IPS-NIHi11 (cell line): ENCODE measurements around the gene SOWAHA.
"Not testable (repeated sequence)": the region's sequence is repeated elsewhere in the genome, so short reads cannot be mapped to it uniquely, and the experiment has no call there.

Experiments
- DNase-seq: peaks from one replicate; pipeline ENCODE4 v3.0.0; 2012; ENCODE audit warnings: mixed read lengths, low spot score

SOWAHA gene

DNA sequence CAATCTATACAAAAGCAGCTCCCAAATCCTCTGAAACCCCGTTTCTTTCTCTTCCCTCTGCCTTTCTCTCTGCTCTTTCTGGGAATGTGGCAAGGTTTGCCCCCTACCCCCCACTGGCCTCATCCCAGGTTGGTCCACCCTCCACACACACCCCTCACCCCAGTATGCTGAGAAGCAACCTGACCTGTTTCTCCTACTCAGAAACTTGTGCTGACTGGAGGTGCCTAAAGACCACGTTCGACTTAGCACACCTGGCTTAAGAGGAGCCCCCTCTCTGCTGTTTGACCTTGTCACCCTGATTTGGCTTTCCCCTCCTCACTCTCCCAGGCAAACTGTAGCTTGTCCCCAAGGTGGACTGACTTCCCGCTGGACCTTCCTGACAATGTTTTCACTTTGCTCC, 35.0 kb upstream of the SOWAHA start:
- no peak for DNase-seq

DNA sequence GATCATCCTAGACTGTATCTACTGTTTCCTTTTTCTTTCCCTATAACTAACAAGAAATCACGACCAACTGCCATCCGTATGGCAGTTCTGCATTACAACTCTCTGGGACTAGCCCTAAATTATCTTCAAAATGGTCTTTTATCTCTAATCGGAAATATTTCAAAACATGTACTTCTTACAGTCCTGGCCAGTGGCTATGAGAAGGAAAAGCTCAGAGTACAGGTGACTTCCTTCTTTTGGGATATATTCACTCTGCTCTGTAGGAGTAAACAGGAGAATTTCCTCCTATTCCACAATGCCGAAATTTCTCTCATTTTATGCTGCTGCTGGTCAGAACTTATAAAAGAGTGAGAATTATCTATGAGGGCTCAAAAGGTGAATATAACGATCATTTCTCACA, 34.2 kb upstream of the SOWAHA start:
- no peak for DNase-seq

DNA sequence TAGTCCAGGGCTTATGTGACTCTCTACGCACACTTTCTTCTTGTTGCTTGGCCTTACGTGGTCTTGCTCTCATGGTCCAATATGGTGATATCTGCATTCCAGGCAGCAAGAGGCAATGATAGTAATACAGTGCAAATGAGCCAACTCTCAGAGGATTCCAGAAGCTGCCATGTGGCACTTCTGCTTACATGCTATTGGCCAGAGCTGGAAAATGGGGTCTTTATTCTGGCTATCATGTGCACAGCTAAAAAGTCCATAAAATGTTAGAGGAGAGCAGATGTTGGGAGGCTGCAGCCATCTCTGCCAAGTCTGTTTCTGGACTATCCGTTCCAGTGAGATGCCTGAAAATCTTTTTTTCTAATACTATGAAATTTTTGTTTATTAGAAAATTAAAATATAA, 33.1 kb upstream of the SOWAHA start:
- DNase-seq, result no peak

DNA sequence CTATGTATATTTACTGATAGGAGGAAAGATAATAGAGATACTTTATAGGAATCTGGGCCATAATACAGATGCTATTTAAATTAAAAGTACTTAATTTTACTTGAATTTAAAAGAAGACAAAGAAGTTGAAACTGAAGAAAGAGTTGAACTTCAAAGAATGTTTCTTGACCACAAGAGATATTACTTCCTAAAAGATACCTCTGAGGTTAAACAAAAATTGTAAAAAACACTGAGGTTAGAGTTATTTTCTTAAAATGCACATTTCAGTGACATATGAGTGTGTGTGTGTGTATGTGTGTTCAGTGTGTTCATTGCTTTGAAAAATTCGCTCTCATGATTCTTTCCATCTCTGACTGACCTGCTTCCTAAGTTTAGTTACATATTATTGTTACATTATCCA, 32.5 kb upstream of the SOWAHA start:
- DNase-seq, result no peak

DNA sequence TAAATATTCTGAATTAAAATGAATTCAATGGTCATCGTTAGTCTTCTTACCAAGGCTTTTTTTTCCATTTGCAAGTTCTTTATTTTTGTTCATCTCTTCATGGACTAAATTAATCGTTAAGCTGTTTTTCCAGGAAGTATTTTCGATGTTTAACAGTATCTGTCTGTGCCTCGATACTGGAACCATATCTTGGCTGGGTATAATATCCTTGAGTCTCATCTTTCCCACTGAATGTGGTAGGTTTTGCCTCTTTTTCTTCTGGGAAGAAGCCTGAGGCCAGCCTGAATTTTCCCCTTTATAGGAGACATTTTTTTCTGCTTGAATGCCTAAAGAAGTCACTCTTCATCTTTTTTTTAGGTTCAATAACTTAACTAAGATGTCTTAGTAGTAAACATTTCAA, 32.1 kb upstream of the SOWAHA start:
- DNase-seq, result no peak

DNA sequence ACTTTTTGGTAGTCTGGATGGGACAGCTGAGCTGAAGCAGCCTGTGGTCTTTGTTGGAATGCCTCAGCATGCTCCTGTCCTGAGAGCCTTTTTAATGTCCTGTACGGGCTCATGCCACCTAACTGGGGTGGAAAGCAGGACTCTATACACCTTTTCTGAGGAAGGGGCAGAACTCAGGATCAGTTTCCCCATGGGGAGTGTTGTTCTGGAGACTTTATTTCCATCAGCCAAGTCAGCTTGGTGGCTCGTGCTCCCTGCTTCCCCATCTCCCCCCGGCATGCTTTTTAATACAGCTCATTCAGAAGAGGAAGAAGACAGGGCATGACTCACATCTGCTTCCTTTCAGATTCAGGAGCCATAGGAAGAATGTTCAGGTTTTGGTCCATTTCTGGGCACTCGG, 31.0 kb upstream of the SOWAHA start:
- DNase-seq, result no peak

DNA sequence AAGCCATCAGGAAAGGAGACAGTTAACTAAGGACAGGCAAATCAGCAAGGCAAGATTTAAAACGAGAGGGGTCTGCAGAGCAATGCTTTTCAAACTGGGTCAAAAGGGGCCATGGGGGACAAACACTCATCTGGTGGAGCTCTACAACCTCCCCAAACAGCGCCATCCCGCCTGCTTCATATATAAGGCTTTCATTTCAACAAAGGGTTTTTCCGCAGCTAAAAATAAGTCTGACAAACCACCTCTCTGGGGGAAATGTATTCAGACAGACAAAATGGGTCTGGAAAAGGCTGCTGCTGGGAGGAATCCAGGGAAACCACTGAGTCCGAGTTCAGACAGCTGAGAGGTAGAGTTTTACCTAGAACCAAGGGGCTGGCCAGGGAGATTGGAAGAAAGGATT, 27.7 kb upstream of the SOWAHA start:
- DNase-seq, result no peak

DNA sequence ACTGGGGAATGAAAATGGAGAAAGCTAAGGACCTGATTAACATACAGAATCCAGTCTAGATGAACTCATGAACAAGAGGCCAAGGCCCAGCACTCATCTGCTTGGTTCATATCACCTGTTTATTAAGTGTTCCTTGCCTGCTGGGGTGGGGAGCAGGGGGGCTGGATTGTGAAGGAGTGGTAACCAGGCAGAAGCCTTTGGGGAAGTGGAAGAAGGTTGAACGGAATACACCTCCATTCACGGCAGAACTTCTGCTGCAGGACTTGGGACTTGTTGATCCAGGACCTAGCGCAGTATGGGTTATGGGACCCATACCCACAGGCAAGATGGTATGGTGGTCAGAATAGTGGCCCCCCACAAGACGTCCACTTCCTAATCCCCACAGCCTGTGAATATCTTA, 27.2 kb upstream of the SOWAHA start:
- DNase-seq, result no peak

DNA sequence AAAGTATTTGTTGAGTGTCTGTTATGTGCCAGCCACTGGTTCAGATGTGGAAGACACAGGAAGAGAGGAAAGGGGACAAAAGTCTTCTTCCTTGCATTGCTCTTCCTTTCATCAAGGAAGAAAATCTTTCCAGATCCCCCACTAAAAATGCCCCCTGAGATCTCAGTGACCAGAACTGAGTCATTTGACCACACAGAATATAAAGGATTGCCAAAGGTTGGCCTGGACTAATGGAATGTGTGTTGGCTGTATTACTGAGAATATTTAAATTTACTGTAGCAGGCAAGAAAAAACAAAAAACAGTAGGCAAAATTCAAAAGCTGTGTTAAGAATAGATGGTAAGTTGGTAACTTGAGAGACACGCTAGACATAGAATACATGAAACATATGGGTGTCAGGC, 26.0 kb upstream of the SOWAHA start:
- no peak for DNase-seq

DNA sequence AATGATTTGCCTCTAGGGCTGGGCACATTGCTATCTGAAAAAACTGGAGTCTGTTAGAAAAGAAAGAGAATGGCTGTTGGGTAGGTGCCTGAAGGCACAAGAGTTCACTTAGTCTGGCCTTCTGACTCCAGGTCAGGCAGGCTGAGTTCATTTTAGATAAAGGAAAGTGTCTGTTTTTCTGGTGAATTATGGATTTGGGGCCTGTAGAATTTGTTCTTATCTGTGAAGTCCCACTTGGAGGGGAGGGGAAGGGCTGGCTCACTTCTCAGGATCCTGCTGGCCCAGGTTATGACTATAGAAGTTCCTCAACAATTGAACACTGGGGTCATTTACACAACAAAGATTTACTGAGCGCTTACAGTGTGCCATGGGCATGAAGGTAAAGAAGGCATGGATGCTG, 24.6 kb upstream of the SOWAHA start:
- no peak for DNase-seq

DNA sequence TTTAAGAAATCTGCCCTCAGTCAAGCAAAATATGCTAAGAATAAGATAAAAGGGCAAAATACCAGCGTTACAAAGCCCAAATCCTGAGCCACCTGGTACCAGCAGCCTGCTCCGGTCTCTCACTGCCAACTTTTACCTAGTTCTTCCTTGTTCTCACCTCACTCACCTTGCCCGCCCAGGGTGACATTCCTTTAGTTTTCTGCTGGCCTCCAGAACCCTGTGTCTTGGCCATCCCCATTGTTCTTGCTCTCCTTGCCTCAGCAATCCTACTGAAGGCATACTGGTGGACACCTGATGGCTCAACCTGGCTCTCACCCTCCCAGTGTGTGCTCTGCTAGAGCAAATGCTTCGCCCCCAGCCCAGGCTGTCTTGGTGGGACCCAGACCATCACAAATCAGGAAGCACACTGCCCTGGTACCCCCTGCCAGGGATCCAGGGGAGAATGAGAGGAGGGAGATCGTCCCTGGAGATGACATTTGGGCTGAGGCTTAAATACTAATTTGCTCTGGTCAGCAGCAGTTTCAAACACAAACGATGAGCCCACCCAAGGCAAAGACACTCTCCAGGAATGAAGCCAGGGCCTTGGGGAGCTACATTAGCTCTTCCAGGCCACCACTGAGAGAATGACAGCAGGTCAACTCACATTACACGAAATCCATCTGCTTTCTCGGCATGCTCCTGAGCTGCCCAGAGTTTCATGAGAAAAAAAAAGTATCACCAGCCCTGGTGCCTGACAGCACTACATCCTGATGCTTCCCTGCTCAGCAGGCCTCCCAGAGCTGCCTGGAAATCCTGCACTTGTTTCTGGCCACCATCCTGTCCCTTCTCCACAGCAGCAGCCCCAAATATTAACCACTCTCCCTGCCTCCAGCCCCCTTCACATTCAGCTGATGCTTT, 23.9 kb upstream of the SOWAHA start:
- DNase-seq, result no peak

DNA sequence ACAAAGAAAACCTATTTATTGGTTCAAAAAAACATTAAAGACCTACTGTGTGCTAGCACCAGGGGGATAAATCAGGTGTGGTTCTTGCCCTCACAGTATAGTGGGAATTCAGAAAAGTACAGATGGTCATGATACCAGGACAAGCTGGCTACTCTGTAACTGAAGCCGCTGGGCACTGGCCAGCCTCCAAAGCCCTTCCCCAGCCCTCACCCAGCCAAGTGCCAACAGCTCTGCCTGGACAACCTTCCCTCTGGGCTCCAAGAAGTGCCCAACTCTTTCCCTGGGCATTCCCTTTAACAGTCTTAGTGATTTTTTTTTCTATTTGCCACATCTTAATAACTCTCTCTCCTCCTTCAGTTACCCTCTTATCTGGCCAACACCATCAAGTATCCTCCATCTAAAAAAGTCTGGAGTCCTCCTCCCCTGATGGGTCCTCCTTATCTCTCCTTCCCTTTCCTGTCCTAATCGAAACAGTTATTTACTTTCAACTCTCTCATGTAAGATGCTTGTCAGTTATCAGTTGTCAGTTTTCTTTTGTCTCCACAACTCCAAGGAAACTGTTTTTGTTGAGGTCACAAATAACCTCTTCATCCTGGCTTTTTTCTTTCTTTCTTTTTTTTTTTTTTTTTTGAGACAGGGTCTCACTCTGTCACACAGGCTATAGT, 22.8 kb upstream of the SOWAHA start:
- no peak for DNase-seq

DNA sequence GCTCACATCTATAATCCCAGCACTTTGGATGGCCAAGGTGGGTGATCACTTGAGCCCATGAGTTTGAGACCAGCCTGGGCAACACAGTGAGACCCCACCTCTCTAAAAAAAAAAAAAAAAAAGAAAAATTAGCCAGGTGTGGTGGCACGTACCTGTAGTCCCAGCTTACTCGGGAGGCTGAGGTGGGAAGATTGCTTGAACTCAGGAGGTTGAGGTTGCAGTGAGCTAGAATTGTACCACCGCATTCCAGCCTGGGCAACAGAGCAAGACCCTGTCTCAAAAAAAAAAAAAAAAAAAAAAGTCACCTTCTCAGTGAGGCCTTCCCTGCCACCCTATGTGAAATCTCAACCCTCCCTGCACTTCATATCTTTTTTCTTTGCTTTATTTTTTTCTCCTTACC, 22.1 kb upstream of the SOWAHA start:
- DNase-seq, result no peak

DNA sequence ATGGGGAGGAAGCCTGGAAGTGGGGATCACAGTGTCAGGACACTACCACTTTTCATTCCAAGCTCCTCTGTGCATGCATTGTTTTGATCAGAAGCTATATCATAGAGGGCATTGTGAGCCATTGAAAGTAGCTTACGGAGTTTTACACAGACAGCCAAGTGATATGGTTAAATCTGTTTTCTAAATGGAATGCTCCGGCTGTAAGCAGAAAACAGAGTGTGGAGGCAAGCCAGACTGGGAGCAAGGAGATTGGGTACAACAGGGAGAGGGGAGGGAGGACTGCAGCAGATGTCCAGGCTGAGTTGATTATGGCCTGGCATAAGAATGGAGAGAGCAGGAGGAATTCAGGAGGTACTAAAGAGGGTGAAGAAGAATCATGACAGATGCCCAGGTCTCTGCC, 15.5 kb upstream of the SOWAHA start:
- no peak for DNase-seq

DNA sequence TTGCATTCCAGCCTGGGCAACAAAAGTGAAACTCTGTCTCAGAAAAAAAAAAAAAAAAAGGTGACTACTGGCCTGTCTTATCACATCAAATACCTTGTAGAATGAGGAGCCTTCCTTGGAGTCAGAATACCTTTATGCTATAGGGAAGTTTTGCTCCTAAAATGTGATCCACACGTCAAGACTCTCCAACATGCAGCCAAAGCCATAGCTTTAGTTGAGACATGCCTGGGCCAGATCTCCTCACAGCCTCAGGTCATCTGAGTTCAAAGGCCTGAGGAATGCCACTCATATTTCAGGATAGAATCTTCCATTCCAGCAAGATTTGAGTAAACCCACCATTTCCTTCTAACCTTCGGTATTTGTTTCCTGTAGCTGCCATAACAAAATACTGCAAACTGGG, 13.7 kb upstream of the SOWAHA start:
- no peak for DNase-seq

DNA sequence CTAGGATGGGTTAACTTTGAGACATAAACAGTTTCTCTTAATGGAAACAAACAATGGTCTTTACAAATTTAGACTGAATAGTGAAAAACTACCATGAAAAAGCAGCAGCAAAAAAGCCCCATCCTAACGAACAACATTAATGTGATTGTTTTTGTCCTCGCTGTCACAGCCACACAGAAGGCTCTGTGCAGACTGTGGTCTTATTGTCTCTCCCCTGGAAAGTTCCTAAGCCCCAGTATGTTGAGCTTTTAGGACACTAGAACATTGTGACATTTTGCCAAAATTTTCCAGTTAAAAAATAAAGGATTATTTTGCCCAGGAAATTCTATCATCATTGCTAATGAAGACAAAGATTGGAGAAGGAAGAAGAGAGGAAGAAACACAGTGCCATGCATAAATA, 12.6 kb upstream of the SOWAHA start:
- no peak for DNase-seq

DNA sequence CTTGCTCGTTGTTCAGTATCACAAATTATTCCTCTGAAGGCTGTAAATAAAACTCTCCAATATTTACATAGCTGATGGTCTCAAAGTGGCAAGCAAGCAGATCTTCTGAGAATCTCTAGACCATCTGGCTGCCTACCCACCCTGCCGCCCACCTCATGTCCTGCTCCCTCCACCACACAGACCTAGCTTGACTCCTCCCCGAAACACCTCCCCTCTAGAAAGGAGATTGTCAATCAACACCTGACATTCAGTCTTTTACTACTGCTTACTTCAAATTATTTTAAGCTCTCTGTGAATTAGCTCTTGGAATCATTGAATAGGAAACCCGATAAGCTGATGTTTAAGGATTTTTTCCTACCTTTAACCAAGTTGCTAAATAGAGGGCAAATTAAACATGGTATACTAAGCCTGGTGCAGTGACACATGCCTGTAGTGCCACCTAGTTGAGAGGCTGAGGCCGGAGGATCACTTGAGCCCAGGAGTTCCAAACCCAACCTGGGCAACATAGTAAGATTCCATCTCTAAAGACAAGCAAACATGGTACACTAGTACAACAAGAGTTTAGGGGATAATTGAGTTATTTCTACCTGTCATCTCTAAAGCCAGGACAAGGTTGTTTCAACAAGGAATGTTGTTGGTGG, 10.9 kb upstream of the SOWAHA start:
- DNase-seq, result no peak

DNA sequence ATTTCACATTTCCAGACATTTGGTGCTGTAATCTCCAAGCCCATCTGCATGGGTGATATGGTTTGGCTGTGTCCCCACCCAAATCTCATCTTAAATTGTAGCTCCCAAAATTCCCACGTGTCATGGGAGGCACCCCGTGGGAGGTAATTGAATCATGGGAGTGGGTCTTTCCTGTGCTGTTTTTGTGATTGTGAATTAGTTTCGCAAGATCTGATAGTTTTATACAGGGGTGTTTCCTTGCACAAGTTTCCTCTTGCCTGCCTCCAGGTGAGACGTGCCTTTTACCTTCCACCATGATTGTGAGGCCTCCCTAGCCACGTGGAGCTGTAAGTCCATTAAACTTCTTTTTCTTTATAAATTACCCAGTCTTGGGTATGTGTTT, 10.4 kb upstream of the SOWAHA start:
- not testable (repeated sequence) for DNase-seq

DNA sequence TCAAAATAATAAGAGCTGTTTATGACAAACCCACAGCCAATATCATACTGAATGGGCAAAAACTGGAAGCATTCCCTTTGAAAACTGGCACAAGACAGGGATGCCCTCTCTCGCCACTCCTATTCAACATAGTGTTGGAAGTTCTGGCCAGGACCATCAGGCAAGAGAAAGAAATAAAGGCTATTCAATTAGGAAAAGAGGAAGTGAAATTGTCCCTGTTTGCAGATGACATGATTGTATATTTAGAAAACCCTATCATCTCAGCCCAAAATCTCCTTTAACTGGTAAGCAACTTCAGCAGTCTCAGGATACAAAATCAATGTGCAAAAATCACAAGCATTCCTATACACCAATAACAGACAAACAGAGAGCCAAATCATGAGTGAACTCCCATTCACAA, 8.9 kb upstream of the SOWAHA start:
- DNase-seq, result not testable (repeated sequence)

DNA sequence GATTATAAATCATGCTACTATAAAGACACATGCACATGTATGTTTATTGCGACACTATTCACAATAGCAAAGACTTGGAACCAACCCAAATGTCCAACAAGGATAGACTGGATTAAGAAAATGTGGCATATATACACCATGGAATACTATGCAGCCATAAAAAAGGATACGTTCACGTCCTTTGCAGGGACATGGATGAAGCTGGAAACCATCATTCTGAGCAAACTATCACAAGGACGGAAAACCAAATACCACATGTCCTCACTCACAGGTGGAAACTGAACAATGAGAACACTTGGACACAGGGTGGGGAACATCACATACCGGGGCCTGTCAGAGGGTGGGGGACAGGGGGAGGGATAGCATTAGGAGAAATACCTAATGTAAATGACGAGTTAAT, 7.2 kb upstream of the SOWAHA start:
- DNase-seq, result not testable (repeated sequence)

DNA sequence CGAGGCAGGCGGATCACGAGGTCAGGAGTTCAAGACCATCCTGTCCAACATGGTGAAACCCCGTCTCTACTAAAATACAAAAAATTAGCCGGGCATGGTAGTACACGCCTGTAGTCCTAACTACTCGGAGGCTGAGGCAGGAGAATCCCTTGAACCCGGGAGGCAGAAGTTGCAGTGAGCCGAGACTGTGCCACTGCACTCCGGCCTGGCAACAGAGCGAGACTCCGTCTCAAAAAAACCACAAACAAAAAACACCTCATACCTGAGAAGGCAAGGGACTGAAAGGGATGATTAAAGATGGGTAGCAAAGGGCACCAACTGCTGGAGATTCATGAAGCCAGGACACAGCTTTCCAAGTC, 6.3 kb upstream of the SOWAHA start:
- not testable (repeated sequence) for DNase-seq

DNA sequence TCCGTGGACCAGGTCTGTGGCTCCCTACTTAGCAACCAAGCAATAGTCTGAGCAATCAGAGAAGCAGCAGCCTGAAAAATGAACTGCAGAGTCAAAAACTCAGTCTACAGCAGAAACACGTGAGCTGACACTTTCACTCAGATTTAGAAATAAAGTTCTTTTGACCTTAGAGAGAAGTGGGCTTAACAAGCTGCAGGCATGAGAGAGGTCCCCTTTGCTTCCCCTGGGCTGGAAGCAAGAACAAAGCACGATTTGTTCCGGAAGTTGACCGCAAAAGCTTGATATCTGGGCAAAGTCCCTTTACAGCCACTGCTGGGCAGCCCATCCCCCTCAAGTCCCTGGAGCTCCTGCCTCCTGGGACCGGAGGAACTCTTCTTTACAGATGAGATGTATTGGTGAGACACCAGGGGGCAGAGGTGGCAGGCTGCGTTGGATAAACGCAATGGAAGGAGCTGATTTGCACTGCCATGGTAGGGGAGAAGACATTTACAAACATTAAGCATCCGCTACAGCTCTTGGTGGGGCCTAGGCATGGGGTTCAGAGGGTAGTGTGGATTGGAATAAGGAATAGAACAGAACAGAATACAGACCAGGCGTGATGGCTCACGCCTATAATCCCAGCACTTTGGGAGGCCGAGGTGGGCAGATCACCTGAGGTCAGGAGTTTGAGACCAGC, 5.8 kb upstream of the SOWAHA start:
- DNase-seq, result peak; percentile 66

DNA sequence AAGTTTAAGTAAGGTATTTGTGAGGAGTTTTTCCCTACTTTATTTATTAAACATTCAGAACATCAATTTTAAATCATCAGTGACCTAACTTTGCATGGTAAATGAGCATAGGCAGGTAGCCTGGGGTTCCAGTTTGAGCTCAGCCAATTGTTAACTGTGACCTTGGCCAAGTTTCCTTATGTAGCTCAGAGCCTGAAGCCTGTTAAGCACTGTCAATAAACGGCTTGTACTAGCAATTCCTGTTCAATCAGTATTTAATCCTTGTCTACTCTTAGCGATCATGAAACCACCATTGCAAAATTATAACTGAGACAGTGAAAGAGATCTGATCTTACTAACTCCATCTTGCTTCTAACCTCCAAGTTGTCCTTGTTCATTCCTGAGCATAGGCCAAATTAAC, 4.7 kb upstream of the SOWAHA start:
- no peak for DNase-seq
